Lower leg skin (tissue), 3 donors: ENCODE results near the gene PNMT.

Experiments used
- POLR2A ChIP-seq, 2 donors: fragments of 450-650 bp; IDR thresholded peaks; one replicate each; pipeline ENCODE4 v1.6.1; 2016 to 2017; ENCODE audit warnings: antibody characterized with exemption in 2 of 2, mild to moderate bottlenecking in 1 of 2, moderate library complexity in 1 of 2
- TF ChIP-seq, protein P1 (sequence below), 3 donors: fragments of 450-650 bp; IDR thresholded peaks; one replicate each; pipeline ENCODE4 v1.5.1; 2016; ENCODE audit warnings: antibody characterized with exemption in 3 of 3, mild to moderate bottlenecking in 3 of 3, moderate library complexity in 2 of 3

- TF ChIP-seq, protein P1, sequence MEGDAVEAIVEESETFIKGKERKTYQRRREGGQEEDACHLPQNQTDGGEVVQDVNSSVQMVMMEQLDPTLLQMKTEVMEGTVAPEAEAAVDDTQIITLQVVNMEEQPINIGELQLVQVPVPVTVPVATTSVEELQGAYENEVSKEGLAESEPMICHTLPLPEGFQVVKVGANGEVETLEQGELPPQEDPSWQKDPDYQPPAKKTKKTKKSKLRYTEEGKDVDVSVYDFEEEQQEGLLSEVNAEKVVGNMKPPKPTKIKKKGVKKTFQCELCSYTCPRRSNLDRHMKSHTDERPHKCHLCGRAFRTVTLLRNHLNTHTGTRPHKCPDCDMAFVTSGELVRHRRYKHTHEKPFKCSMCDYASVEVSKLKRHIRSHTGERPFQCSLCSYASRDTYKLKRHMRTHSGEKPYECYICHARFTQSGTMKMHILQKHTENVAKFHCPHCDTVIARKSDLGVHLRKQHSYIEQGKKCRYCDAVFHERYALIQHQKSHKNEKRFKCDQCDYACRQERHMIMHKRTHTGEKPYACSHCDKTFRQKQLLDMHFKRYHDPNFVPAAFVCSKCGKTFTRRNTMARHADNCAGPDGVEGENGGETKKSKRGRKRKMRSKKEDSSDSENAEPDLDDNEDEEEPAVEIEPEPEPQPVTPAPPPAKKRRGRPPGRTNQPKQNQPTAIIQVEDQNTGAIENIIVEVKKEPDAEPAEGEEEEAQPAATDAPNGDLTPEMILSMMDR (IDR thresholded peaks at IDR 0.05) = no peak
- no peak for TF ChIP-seq POLR2A (IDR thresholded peaks at IDR 0.05)
Measured at GRCh38 chr17:39709319-39709997, 41.2 kb downstream of the PNMT start.
